IPS DF 4.7 (cell line): Measurements from ENCODE around the gene EML1.

ENCODE experiments used
- DNase-seq: peaks from one replicate; pipeline ENCODE4 v3.0.0-alpha.2; 2013; ENCODE audit warnings: low spot score; ENCODE audit errors: extremely low read depth

The EML1 gene

DNA sequence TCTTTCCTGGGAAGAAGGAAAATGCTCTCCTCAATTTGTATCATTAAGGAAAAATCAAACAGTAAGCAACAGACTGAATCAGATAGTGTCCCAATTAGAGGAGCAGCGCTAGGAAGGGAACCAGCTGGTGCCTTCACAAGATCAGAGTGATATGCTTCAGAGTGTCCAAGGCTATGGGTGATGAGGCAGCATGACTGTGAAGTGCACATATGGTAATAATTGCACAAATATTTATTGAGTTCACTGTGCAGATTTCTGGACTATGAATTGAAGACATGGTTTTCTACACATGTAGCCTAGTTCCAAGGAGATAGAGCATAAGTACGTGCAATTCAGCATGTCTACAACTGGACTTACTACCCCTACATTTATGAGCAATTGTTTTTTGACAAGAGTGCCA lies 193.2 kb downstream of the EML1 start:
- no peak for DNase-seq

DNA sequence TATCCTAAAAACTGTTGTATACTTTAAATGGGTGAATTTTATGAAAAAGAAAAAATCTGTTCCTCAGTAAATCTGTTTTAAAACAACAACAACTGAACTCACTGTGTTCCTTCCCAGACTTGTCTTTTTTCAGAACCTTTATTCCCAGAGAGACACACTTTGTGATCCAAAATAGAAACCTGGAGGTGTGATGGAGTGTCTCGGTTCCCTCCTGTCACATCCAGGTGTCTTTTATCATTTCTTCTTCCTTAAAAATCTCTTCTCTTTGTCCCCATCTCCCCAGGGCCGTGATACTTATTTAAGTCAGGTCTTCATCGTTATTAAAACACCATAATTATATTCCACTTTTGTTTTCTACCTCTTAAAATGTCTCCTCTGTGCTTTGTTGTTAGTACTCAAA lies 195.8 kb downstream of the EML1 start:
- no peak for DNase-seq

DNA sequence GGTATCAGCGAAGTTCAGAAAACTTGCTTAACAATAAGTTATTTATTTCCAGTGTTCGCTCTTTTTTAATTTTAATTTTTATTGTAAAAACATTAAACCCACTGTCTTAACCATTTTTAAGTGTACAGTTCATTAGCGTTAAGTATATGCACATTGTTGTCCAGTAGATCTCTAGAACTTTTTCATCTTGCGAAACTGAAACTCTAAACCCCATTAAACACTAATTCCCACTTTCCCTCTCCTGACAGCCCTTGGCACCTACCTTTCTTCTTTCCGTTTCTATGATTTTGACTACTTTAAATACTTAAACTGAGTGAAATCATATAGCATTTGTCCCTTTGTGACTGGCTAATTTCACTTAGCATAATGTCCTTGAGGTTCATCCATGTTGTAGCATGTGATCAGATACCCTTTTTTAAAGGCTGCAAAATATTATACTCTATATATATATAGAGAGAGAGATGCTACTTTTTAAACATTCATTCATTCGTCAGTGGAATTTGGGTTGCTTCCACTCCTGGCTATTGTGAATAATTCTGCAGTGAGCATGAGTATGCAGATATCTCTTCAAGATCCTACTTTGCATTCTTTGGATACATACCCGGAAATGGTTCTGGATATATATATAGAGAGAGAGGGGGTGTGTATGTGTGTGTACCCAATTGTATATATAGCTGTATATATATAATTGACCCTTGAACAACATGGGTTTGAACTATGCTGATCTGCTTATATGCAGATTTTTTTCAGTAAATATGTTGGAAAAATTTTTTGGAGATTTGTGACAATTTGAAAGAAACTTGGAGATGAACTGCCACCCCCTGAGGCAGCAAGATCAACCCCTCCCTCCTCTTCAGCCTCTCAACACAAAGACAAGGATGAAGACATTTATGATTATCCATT lies 197.3 kb downstream of the EML1 start:
- DNase-seq: no peak

DNA sequence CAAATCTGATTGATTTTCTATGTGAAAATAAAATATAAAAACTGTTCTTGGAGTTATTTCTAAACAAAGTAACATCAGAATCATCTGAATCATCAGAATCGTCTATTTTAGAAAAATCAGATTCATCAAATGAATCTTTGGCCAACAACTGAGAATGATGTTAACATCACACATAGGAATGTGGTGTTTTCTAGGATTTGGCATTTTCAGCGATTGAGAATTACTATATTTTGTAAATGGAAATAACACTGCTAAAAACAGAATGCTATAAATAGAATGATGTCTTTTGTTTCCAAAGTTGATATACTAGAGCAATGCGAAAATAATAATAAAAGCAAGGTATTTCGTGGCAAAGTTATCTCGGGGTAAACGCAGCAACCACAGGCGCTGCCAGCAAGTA lies 198.1 kb downstream of the EML1 start:
- DNase-seq: no peak
